HepG2 (cell line): ENCODE measurements around the gene GPR152. TPM values are rescaled to one million over a fixed set of nuclear protein-coding genes. Genes with fewer than 3 reads are reported as not detected.

ENCODE experiments used
- ELF4 ChIP-seq: sonication (generic); formaldehyde crosslinking; IDR thresholded peaks from 2 replicates; pipeline ENCODE4 v1.5.0; 2020; ENCODE audit warnings: missing genetic modification reagents, mild to moderate bottlenecking, moderate library complexity, borderline replicate concordance
- MBD4 ChIP-seq: IDR thresholded peaks from 2 replicates; pipeline ENCODE4 v1.6.1; 2012; ENCODE audit warnings: low read length, inconsistent platforms, borderline replicate concordance
- NBN ChIP-seq: fragments of 450-650 bp; conservative IDR thresholded peaks from 2 replicates; pipeline ENCODE4 v1.6.1; 2017
- ZNF687 ChIP-seq: sonication (generic); formaldehyde crosslinking; IDR thresholded peaks from 2 replicates; pipeline ENCODE4 v1.5.1; 2020; ENCODE audit warnings: mild to moderate bottlenecking, missing genetic modification reagents, moderate library complexity
- polyA plus RNA-seq, 8 experiments: library from polyadenylated mRNA; depleted of rRNA in 3 of 8; stranded (reverse) in 7 of 8; unstranded in 1 of 8; fragments of >200 nt; fragmentation: Illumina TruSeq in 4 of 8; extraction: Trizol in 4 of 8; gene quantifications; 2 replicates each; pipeline versions ENCODE4 v1.2.1 to v1.2.3, GENCODE V29; 2011 to 2016; ENCODE audit warnings: low read depth in 4 of 8, missing spikeins in 1 of 8, mixed read lengths in 1 of 8; ENCODE audit not compliant: insufficient read depth in 1 of 8
- total RNA-seq, 5 experiments: library from RNA; depleted of rRNA; stranded (reverse); fragments of >200 nt; fragmentation: Illumina TruSeq; extraction: Trizol; gene quantifications; 2 replicates each; pipeline ENCODE4 v1.2.3, GENCODE V29; 2016; ENCODE audit warnings: low read depth in 1 of 5
- TF ChIP-seq, protein P1 (sequence below): sonication (generic); formaldehyde crosslinking; IDR thresholded peaks from 2 replicates; pipeline ENCODE4 v1.4.0; 2020; ENCODE audit warnings: missing genetic modification reagents
- TF ChIP-seq, protein P2 (sequence below): sonication (generic); formaldehyde crosslinking; IDR thresholded peaks from 2 replicates; pipeline ENCODE4 v1.4.0; 2020; ENCODE audit warnings: missing genetic modification reagents
- TF ChIP-seq, protein P3 (sequence below): sonication (generic); formaldehyde crosslinking; conservative IDR thresholded peaks from 2 replicates; pipeline ENCODE4 v1.4.0; 2020; ENCODE audit warnings: mild to moderate bottlenecking, missing genetic modification reagents, moderate library complexity
- TF ChIP-seq, protein P4 (sequence below): sonication (generic); formaldehyde crosslinking; IDR thresholded peaks from 2 replicates; pipeline ENCODE4 v1.4.0; 2020; ENCODE audit warnings: missing genetic modification reagents

GPR152 gene
- total and polyA plus RNA-seq, 2 of the 13 experiments (the other 11 are each of a cell fraction or from before 2014, with no cell fraction given), result not detected

- TF ChIP-seq ZNF687 (peak; percentile 84; the same call in 1 of the 2 replicates), MBD4 (no peak), ELF4 (no peak), NBN (no peak)
- TF ChIP-seq, protein P1, sequence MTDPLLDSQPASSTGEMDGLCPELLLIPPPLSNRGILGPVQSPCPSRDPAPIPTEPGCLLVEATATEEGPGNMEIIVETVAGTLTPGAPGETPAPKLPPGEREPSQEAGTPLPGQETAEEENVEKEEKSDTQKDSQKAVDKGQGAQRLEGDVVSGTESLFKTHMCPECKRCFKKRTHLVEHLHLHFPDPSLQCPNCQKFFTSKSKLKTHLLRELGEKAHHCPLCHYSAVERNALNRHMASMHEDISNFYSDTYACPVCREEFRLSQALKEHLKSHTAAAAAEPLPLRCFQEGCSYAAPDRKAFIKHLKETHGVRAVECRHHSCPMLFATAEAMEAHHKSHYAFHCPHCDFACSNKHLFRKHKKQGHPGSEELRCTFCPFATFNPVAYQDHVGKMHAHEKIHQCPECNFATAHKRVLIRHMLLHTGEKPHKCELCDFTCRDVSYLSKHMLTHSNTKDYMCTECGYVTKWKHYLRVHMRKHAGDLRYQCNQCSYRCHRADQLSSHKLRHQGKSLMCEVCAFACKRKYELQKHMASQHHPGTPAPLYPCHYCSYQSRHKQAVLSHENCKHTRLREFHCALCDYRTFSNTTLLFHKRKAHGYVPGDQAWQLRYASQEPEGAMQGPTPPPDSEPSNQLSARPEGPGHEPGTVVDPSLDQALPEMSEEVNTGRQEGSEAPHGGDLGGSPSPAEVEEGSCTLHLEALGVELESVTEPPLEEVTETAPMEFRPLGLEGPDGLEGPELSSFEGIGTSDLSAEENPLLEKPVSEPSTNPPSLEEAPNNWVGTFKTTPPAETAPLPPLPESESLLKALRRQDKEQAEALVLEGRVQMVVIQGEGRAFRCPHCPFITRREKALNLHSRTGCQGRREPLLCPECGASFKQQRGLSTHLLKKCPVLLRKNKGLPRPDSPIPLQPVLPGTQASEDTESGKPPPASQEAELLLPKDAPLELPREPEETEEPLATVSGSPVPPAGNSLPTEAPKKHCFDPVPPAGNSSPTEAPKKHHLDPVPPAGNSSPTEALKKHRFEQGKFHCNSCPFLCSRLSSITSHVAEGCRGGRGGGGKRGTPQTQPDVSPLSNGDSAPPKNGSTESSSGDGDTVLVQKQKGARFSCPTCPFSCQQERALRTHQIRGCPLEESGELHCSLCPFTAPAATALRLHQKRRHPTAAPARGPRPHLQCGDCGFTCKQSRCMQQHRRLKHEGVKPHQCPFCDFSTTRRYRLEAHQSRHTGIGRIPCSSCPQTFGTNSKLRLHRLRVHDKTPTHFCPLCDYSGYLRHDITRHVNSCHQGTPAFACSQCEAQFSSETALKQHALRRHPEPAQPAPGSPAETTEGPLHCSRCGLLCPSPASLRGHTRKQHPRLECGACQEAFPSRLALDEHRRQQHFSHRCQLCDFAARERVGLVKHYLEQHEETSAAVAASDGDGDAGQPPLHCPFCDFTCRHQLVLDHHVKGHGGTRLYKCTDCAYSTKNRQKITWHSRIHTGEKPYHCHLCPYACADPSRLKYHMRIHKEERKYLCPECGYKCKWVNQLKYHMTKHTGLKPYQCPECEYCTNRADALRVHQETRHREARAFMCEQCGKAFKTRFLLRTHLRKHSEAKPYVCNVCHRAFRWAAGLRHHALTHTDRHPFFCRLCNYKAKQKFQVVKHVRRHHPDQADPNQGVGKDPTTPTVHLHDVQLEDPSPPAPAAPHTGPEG (CRISPR knock-in tag), result no peak
- TF ChIP-seq, protein P2, sequence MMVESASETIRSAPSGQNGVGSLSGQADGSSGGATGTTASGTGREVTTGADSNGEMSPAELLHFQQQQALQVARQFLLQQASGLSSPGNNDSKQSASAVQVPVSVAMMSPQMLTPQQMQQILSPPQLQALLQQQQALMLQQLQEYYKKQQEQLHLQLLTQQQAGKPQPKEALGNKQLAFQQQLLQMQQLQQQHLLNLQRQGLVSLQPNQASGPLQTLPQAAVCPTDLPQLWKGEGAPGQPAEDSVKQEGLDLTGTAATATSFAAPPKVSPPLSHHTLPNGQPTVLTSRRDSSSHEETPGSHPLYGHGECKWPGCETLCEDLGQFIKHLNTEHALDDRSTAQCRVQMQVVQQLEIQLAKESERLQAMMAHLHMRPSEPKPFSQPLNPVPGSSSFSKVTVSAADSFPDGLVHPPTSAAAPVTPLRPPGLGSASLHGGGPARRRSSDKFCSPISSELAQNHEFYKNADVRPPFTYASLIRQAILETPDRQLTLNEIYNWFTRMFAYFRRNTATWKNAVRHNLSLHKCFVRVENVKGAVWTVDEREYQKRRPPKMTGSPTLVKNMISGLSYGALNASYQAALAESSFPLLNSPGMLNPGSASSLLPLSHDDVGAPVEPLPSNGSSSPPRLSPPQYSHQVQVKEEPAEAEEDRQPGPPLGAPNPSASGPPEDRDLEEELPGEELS (CRISPR knock-in tag), result no peak
- TF ChIP-seq, protein P3, sequence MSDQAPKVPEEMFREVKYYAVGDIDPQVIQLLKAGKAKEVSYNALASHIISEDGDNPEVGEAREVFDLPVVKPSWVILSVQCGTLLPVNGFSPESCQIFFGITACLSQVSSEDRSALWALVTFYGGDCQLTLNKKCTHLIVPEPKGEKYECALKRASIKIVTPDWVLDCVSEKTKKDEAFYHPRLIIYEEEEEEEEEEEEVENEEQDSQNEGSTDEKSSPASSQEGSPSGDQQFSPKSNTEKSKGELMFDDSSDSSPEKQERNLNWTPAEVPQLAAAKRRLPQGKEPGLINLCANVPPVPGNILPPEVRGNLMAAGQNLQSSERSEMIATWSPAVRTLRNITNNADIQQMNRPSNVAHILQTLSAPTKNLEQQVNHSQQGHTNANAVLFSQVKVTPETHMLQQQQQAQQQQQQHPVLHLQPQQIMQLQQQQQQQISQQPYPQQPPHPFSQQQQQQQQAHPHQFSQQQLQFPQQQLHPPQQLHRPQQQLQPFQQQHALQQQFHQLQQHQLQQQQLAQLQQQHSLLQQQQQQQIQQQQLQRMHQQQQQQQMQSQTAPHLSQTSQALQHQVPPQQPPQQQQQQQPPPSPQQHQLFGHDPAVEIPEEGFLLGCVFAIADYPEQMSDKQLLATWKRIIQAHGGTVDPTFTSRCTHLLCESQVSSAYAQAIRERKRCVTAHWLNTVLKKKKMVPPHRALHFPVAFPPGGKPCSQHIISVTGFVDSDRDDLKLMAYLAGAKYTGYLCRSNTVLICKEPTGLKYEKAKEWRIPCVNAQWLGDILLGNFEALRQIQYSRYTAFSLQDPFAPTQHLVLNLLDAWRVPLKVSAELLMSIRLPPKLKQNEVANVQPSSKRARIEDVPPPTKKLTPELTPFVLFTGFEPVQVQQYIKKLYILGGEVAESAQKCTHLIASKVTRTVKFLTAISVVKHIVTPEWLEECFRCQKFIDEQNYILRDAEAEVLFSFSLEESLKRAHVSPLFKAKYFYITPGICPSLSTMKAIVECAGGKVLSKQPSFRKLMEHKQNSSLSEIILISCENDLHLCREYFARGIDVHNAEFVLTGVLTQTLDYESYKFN (CRISPR knock-in tag), result no peak
- TF ChIP-seq, protein P4, sequence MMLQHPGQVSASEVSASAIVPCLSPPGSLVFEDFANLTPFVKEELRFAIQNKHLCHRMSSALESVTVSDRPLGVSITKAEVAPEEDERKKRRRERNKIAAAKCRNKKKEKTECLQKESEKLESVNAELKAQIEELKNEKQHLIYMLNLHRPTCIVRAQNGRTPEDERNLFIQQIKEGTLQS, result peak; percentile 92
These were observed 11.3 kb upstream of the GPR152 start (continued) for GRCh38 chr11:67463680-67464410.
